ENCODE results near the gene CLDN3.

DNA sequence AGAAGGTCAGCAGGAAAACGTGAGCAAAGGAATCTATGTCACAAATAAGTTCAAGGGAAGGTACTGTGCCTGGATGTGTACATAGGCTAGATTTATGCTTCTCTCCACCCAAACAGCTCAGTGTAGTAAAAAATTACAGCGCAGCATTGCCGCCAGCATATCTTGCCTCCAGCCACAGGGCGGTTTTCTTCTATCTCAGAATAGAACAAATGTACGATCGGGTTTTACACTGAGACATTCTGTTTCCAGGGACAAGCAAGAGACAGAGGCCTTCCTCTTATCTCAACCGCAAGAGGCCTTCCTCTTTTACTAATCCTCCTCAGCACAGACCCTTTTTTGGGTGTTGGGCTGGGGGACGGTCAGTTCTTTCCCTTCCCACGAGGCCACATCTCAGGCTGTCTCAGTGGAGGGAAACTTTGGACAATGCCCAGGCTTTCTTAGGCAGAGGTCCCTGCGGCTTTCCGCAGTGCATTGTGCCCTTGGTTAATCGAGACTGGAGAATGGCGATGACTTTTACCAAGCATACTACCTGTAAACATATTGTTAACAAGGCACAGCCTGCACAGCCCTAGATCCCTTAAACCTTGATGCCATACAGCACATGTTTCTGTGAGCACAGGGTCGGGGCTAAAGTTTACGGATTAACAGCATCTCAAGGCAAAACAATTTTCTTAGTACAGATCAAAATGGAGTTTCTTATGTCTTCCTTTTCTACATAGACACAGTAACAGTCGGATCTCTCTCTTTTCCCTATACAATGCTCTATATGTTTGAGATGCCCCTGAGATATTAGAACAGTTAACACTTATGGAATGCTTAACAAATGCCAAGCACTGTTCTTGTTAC, 19.9 kb downstream of the CLDN3 start:
- no peak for TF ChIP-seq POLR2A (IDR thresholded peaks at IDR 0.05; ENCODE audit: extremely low read depth, insufficient read length)
- TF ChIP-seq, protein P1, sequence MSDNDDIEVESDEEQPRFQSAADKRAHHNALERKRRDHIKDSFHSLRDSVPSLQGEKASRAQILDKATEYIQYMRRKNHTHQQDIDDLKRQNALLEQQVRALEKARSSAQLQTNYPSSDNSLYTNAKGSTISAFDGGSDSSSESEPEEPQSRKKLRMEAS (IDR thresholded peaks at IDR 0.05; ENCODE audit: low read depth, low read length), result no peak

All from NB4 (cell line).